Activated CD8-positive, alpha-beta memory T cell treated with anti-CD3 and anti-CD28 coated beads for 36 hours (primary cell): ENCODE measurements around the gene PTPRT. TPM values are rescaled to one million over a fixed set of nuclear protein-coding genes. Genes with fewer than 3 reads are reported as not detected.
"Not testable (repeated sequence)": the region's sequence is repeated elsewhere in the genome, so short reads cannot be mapped to it uniquely, and the experiment has no call there.

Experiments used
- CTCF ChIA-PET: fragments of 350-600 bp; sonication (Branson Sonifier 250); formaldehyde crosslinking; loops from one replicate; lab custom pipeline; 2021; ENCODE audit warnings: antibody characterized with exemption; lab: Charles Lee
- POLR2A ChIA-PET: fragments of 350-600 bp; sonication (Branson Sonifier 250); formaldehyde crosslinking; loops from one replicate; lab custom pipeline; 2021; ENCODE audit warnings: antibody characterized with exemption; lab: Charles Lee
- total RNA-seq, 2 experiments: library from RNA; stranded (reverse); gene quantifications; one replicate each; pipeline ENCODE4 v1.2.3, GENCODE V29; 2021

The PTPRT gene
- total RNA-seq, 2 experiments from 2014 or later: not detected

- POLR2A ChIA-PET: no interaction called here
- CTCF ChIA-PET: no interaction called here
These were observed 699 bp downstream of the PTPRT start for GRCh38 chr20:43188861-43189553.

DNA sequence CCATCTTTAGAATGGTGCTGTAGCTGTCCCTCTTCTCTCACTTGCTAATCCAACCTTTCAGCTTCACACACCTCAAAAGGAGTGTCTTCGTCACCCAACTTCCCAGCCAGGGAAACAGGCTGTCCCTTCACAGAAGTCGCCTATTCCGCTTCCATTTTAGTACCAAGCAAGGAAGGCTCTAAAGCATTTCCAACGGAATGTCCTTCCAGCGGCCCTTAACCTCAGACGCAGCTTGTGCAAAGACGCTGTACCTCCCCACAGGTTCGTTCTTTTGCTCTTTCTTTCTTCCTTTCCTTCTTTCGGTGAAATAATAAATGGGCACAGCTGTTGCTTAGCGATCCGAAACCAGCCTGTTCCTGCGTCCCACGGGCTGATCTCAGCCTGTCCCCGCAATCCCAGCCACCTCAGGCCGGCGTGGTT, 1.5 kb downstream of the PTPRT start:
- ChIA-PET POLR2A (no interaction called here), CTCF (no interaction called here)

GRCh38 chr20:43187476-43188233, 2.1 kb downstream of the PTPRT start:
- CTCF ChIA-PET: no interaction called here
- POLR2A ChIA-PET: no interaction called here

DNA sequence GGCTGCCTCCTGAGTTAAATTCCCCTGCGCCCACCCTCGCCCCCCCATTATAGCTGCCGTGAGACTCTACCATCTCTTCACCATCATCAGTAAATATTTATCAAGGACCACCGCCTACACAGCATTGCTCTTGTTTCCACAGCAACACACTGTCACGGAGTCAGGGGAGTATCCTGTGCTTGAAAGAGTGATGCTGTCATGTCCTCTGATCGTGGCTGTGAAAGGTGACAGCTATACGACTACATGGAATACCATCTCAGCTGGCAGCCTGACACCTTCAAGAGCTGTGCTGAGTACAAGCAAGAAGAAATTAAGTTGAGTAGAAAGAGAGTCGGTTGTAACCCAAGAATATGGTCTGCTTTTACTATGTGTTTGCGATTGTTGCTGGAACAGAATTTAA, 3.4 kb downstream of the PTPRT start:
- CTCF ChIA-PET: no interaction called here
- POLR2A ChIA-PET: no interaction called here

GRCh38 chr20:43185901-43186300, 3.8 kb downstream of the PTPRT start:
- ChIA-PET CTCF (no interaction called here), POLR2A (no interaction called here)

- ChIA-PET POLR2A (no interaction called here), CTCF (no interaction called here)
These were observed 6.1 kb downstream of the PTPRT start for GRCh38 chr20:43183536-43184070.

DNA sequence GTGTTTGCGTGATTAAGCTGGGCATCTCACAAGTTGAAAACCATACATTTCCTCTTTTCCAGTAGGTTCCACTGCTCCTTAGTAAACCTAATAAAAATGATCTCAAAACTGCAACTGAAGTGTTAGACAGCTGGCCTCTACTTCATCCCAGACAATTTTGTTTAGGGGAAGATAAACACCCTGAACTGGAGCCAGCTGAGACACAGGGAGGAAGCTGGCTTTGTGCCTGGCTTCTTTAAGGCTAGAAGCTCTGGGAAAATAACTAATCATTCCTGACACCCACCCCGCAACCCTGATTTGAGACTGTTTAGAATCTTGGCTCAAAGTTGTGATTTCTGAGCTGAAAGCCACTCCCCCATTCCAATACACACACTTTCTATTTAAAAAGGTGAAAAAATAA, 11.6 kb downstream of the PTPRT start:
- POLR2A ChIA-PET: no interaction called here

GRCh38 chr20:43176726-43177125, 13.0 kb downstream of the PTPRT start:
- ChIA-PET CTCF (no interaction called here), POLR2A (no interaction called here)

More for the DNA sequence above, 11.6 kb downstream of the PTPRT start:
- CTCF ChIA-PET: no interaction called here

- ChIA-PET CTCF (interaction anchor here (0.7 kb wide), 1 partner anchor 10 kb away, joined by 3 read pairs; no protein-coding TSS in a partner anchor), POLR2A (no interaction called here)
These were observed 17.8 kb downstream of the PTPRT start for GRCh38 chr20:43171930-43172329.

- CTCF ChIA-PET: no interaction called here
These were observed 18.9 kb downstream of the PTPRT start for GRCh38 chr20:43170771-43171170.

DNA sequence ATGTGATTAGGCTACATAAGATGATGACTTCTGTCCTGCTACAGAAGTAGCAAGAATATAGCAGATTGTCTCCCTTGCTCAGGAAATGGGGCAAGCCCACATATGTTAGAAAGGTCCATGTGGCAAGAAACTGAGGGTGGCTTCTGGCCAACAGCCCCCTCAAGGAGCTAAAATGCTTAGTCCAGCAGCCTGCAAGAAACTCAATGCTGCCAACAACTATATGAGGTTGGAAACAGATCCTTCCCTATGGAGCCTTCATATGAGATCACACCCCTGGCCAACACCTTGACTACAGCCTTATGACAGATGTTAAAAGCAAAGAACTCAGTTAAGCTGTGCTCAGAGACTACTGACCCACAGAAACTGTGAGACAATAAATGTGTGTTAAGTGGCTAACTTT, 22.1 kb downstream of the PTPRT start:
- CTCF ChIA-PET: no interaction called here
- POLR2A ChIA-PET: no interaction called here

More at GRCh38 chr20:43170771-43171170, 18.9 kb downstream of the PTPRT start:
- POLR2A ChIA-PET: no interaction called here

- ChIA-PET CTCF (no interaction called here), POLR2A (no interaction called here)
These were observed 22.7 kb downstream of the PTPRT start for GRCh38 chr20:43167021-43167420.

- ChIA-PET CTCF (interaction anchor here (0.7 kb wide), 1 partner anchor 194 kb away, joined by 5 read pairs; no protein-coding TSS in a partner anchor), POLR2A (no interaction called here)
These were observed 24.1 kb downstream of the PTPRT start for GRCh38 chr20:43165611-43166010.

GRCh38 chr20:43164736-43165135, 25.0 kb downstream of the PTPRT start:
- CTCF ChIA-PET: interaction anchor here (0.7 kb wide), 1 partner anchor 195 kb away, joined by 5 read pairs; no protein-coding TSS in a partner anchor
- POLR2A ChIA-PET: not testable (repeated sequence)

DNA sequence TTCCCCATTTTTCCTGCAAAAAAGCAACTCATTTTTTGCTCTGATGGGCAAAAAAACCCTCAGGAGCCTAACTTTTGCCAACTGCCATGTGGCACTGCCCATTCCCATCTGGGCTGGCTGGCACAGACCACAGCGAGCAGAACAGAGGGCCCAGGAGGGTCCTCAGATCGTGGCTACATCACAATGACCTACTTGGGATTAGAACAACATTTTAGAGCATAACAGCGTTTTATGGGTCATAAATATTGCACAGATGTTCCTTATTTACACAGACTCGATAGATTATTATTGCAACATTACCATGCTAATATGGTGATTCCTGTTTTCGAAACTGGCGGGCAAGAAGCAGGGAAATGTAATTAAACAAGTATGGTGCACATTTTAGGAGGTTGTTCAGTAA, 28.0 kb downstream of the PTPRT start:
- POLR2A ChIA-PET: no interaction called here
- CTCF ChIA-PET: no interaction called here

DNA sequence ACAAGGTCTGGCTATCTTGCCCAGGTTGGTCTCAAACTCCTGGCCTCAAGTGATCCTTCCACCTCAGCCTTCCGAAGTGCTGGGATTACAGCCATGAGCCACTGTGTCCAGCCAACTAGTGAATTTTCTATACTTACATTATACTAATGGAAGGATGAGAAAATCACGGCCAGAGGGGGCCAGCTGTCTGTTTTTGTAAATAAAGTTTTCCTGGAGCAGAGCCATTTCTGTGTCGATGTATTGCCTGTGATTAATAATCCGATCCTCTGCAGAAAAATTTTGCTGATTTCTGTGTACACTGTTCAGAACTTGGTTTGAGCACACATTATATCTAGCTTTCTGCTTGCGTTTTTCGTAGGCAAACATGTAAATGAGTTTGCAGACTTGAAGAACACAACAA, 28.8 kb downstream of the PTPRT start:
- CTCF ChIA-PET: no interaction called here
- POLR2A ChIA-PET: no interaction called here

DNA sequence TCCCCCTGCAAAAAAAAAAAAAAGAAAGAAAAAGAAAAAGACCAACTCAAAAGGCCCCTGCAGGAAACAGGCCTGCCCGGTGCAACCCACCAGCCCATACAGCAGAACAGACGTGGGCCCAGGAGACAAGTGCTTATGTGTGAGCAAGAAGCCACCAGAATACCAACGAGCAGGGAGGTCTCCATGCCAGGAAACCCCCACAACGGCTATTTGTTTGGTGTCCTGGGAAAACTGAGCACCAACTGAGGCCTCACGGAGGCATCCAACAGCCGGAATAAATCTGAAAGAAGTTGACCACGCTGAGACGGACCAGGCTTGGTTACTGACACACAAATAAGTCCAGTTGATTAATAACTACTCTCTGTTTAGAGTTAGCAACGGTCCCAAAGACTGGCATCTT, 29.7 kb downstream of the PTPRT start:
- POLR2A ChIA-PET: no interaction called here
- CTCF ChIA-PET: no interaction called here

- ChIA-PET CTCF (no interaction called here), POLR2A (no interaction called here)
These were observed 34.2 kb downstream of the PTPRT start for GRCh38 chr20:43155366-43156100.

GRCh38 chr20:43151901-43152300, 37.8 kb downstream of the PTPRT start:
- POLR2A ChIA-PET: no interaction called here
- CTCF ChIA-PET: no interaction called here

DNA sequence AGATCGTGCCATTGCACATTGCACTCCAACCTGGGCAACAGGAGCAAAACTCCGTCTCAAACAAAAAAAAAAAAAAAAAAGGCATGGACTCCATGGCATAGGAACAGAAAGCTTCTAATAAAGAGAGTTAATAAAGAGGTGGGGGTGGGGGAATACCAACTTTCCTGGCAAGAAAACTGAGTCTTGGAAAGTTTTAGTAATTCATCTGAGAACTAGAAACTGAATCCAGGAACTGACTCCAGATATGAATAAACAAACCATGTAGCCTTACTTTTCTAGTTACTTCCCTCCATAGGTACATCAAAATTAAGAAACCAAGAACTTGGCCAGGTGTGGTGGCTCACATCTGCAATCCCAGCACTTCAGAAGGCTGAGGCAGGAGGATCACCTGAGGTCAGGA, 38.5 kb downstream of the PTPRT start:
- ChIA-PET CTCF (no interaction called here), POLR2A (no interaction called here)
